C4-2B (cell line): ENCODE results near the gene GPC5.

Experiments
- ZFX ChIP-seq: fragments of 450-650 bp; IDR thresholded peaks from 2 replicates; pipeline ENCODE4 v1.6.1; 2017
- TF ChIP-seq, protein P1 (sequence below): fragments of 450-650 bp; conservative IDR thresholded peaks from 2 replicates; pipeline ENCODE4 v1.5.1; 2017; ENCODE audit warnings: mild to moderate bottlenecking

DNA sequence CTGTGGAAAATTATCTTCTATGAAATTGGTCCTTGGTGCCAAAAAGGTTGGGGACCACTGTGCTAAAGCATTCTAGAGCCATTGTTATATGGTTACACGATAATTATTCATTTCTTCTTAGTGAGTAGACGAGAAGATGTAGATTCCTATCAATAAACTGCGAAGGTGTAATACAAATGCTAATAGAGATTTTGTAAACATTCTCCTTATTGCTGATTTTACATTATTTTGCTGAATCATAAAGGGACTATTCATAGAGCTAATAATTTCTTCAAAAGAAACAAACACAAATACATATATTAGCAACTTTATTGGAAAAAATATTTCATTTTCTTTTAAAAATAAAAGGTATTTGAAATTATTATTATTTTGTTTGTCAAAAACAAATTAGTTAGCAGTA, 1005.2 kb downstream of the GPC5 start:
- TF ChIP-seq, protein P1, sequence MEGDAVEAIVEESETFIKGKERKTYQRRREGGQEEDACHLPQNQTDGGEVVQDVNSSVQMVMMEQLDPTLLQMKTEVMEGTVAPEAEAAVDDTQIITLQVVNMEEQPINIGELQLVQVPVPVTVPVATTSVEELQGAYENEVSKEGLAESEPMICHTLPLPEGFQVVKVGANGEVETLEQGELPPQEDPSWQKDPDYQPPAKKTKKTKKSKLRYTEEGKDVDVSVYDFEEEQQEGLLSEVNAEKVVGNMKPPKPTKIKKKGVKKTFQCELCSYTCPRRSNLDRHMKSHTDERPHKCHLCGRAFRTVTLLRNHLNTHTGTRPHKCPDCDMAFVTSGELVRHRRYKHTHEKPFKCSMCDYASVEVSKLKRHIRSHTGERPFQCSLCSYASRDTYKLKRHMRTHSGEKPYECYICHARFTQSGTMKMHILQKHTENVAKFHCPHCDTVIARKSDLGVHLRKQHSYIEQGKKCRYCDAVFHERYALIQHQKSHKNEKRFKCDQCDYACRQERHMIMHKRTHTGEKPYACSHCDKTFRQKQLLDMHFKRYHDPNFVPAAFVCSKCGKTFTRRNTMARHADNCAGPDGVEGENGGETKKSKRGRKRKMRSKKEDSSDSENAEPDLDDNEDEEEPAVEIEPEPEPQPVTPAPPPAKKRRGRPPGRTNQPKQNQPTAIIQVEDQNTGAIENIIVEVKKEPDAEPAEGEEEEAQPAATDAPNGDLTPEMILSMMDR = no peak
- TF ChIP-seq ZFX = no peak
